CD14-positive monocyte (primary cell): ENCODE results near the gene SCUBE3. TPM values are rescaled to one million over a fixed set of nuclear protein-coding genes. Genes with fewer than 3 reads are reported as not detected.

Experiments used
- DNase-seq, 3 donors: peaks; one replicate each; pipeline ENCODE4 v3.0.0-alpha.2; 2011 to 2022
- H2AFZ ChIP-seq: 2 replicates; pipeline ENCODE4 v1.6.0; 2012; ENCODE audit warnings: mild to moderate bottlenecking, low read depth, low read length, inconsistent platforms; ENCODE audit not compliant: insufficient read depth, poor library complexity, severe bottlenecking
- H3K27ac ChIP-seq, 2 donors: 1 replicate in 1 of 2; 2 replicates in 1 of 2; pipeline ENCODE4 v1.5.1; 2012 to 2013; ENCODE audit warnings: low read length in 2 of 2, control low read depth in 1 of 2, inconsistent platforms in 1 of 2, low read depth in 1 of 2, mild to moderate bottlenecking in 1 of 2
- H3K27me3 ChIP-seq, 2 donors: one replicate each; pipeline versions ENCODE4 v1.6.0 to v1.6.1; 2011 to 2013; ENCODE audit warnings: low read length in 2 of 2; ENCODE audit not compliant: control insufficient read depth in 2 of 2, insufficient read depth in 2 of 2
- H3K36me3 ChIP-seq, 2 donors: replicated peaks in 1 of 2; 1 replicate in 1 of 2; 2 replicates in 1 of 2; pipeline versions ENCODE4 v1.5.1 to v1.6.1; 2012 to 2013; ENCODE audit warnings: low read length in 2 of 2, control low read depth in 1 of 2, inconsistent platforms in 1 of 2, mild to moderate bottlenecking in 1 of 2; ENCODE audit not compliant: insufficient read depth in 2 of 2, control insufficient read depth in 1 of 2
- H3K4me1 ChIP-seq, 2 donors: 1 replicate in 1 of 2; 2 replicates in 1 of 2; pipeline versions ENCODE4 v1.5.1 to v1.6.1; 2012 to 2013; ENCODE audit warnings: low read length in 2 of 2, control low read depth in 1 of 2, inconsistent platforms in 1 of 2, mild to moderate bottlenecking in 1 of 2, moderate library complexity in 1 of 2; ENCODE audit not compliant: insufficient read depth in 2 of 2, control insufficient read depth in 1 of 2
- H3K4me2 ChIP-seq: replicated peaks from 2 replicates; pipeline ENCODE3; 2012; ENCODE audit warnings: low read length, moderate library complexity, mild to moderate bottlenecking; ENCODE audit not compliant: poor library complexity, severe bottlenecking; ENCODE audit errors: extremely low read depth
- H3K4me3 ChIP-seq, 3 experiments: fragments of 200-600 bp in 1 of 3; sonication (generic) in 1 of 3; replicated peaks in 1 of 3; 1 replicate in 2 of 3; 2 replicates in 1 of 3; pipeline ENCODE4 v1.5.1; 2011 to 2013; ENCODE audit warnings: low read length in 3 of 3, mild to moderate bottlenecking in 3 of 3, control low read depth in 2 of 3, low read depth in 2 of 3, inconsistent platforms in 1 of 3, moderate library complexity in 1 of 3
- H3K79me2 ChIP-seq: 2 replicates; pipeline ENCODE4 v1.6.0; 2012; ENCODE audit warnings: mild to moderate bottlenecking, control low read depth, inconsistent platforms, low read length, moderate library complexity; ENCODE audit not compliant: insufficient read depth
- H3K9ac ChIP-seq: 2 replicates; pipeline ENCODE4 v1.6.0; 2017; ENCODE audit warnings: low read length, mild to moderate bottlenecking; ENCODE audit not compliant: insufficient read depth, poor library complexity, severe bottlenecking
- H3K9me3 ChIP-seq, 2 donors: replicated peaks in 1 of 2; 1 replicate in 1 of 2; 2 replicates in 1 of 2; pipeline versions ENCODE4 v1.5.1 to v1.6.1; 2012 to 2013; ENCODE audit warnings: low read length in 2 of 2, control low read depth in 1 of 2; ENCODE audit not compliant: control insufficient read depth in 1 of 2, insufficient read depth in 1 of 2
- H4K20me1 ChIP-seq: 2 replicates; pipeline ENCODE4 v1.6.0; 2012; ENCODE audit warnings: mild to moderate bottlenecking, low read length, control low read depth, moderate library complexity; ENCODE audit not compliant: insufficient read depth
- H3K27ac Mint-ChIP-seq, 7 donors: one replicate each; pipeline ENCODE4 v1.8.0; 2020; ENCODE audit warnings: mild to moderate bottlenecking in 7 of 7, mixed read lengths in 7 of 7, moderate library complexity in 6 of 7, inconsistent platforms in 2 of 7
- H3K27me3 Mint-ChIP-seq, 3 donors: one replicate each; pipeline ENCODE4 v1.8.0; 2021 to 2022; ENCODE audit warnings: low read depth in 3 of 3, mild to moderate bottlenecking in 3 of 3, mixed read lengths in 3 of 3, moderate library complexity in 3 of 3, inconsistent platforms in 1 of 3
- H3K36me3 Mint-ChIP-seq, 2 donors: one replicate each; pipeline ENCODE4 v1.8.0; 2020; ENCODE audit warnings: mixed read lengths in 2 of 2, inconsistent platforms in 1 of 2, mild to moderate bottlenecking in 1 of 2
- H3K4me1 Mint-ChIP-seq: one replicate; pipeline ENCODE4 v1.8.0; 2020; ENCODE audit warnings: mild to moderate bottlenecking, mixed read lengths
- H3K4me3 Mint-ChIP-seq, 2 donors: one replicate each; pipeline ENCODE4 v1.8.0; 2020; ENCODE audit warnings: mild to moderate bottlenecking in 2 of 2, mixed read lengths in 2 of 2, moderate library complexity in 1 of 2
- H3K9me3 Mint-ChIP-seq, 7 donors: one replicate each; pipeline ENCODE4 v1.8.0; 2020 to 2022; ENCODE audit warnings: mixed read lengths in 7 of 7, mild to moderate bottlenecking in 6 of 7, moderate library complexity in 6 of 7, inconsistent platforms in 2 of 7
- WGBS: methylation state at CpG from one replicate; pipeline ENCODE4 v1.1.5; 2013; ENCODE audit warnings: missing lambda C conversion rate; ENCODE audit not compliant: insufficient coverage; 5-methylcytosine and 5-hydroxymethylcytosine counted together
- intact Hi-C, 2 donors: fragments of 100-400 bp; cut with micrococcal nuclease; formaldehyde crosslinking; loops; one replicate each; pipeline versions ENCODE4 v1.15.0 to v1.15.1; 2023
- polyA plus RNA-seq, 3 donors: library from polyadenylated mRNA; depleted of rRNA in 1 of 3; unstranded in 2 of 3; stranded (reverse) in 1 of 3; fragments of 300-500 nt in 2 of 3; fragments of >200 nt in 1 of 3; fragmentation: Illumina TruSeq in 2 of 3; gene quantifications; 1 replicate in 2 of 3; 2 replicates in 1 of 3; pipeline ENCODE4 v1.2.3, GENCODE V29; 2012 to 2021
- TF ChIP-seq, protein P1 (sequence below): fragments of 200-600 bp; IDR thresholded peaks from one replicate; pipeline ENCODE4 v1.8.0; 2022; ENCODE audit warnings: antibody characterized with exemption, mild to moderate bottlenecking

SCUBE3 gene
- polyA plus RNA-seq, 3 donors, result not detected

DNA sequence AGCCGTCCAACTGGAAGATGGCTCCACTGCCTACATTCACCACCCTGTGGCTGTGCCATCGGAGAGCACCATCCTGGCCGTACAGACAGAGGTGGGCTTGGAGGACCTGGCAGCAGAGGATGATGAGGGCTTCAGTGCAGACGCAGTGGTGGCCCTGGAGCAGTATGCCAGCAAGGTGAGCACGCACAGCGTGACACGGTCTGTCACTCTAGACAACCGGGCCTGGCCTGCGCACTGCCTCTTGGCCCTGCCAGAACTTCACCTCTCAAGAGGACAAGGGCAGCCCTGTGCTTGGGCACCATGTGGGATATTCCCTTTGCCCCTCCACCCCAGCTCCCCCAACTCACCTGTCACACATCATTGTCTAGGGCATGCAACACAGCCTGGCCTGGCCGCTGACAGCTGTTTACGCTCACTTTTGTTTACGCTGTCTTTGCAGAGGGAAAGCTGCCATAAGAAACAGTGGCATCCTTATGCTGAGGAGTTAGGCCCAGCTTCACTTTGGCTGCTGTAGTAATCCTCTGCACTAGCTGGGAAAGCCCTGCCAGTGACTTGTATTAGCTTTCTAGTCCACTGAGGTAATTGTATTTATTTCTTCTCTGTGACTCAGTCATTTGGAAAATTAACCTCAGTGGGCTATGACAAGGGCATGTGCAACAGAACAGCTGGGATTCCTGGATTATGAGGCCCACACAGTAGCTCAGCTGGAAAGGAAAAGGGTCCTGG lies 74.1 kb downstream of the SCUBE3 start:
- Histone ChIP-seq H3K79me2 (no peaks in the 10 kb centered on the region), H3K4me3 (no peak overlapping the region), H3K27me3 (no peaks in the 10 kb centered on the region), H3K9ac (no peak overlapping the region), H2AFZ (no peak overlapping the region), H3K9me3 (no peaks in the 10 kb centered on the region), H3K4me2 (no peak overlapping the region), H3K4me1 (no peaks in the 10 kb centered on the region), H4K20me1 (no peaks in the 10 kb centered on the region), H3K36me3 (peaks cover 91 to 98% of the 10 kb centered on the region in 2 donors), H3K27ac (no peak overlapping the region)
- no peaks in the 10 kb centered on the region for H3K9me3 Mint-ChIP-seq
- no peaks in the 10 kb centered on the region for H3K27me3 Mint-ChIP-seq
- H3K4me1 Mint-ChIP-seq, result no peaks in the 10 kb centered on the region
- no peak for DNase-seq
- 95% methylated on average over 10 of the region's 12 CpGs for WGBS
- intact Hi-C loops, result no loop called here
- no peak overlapping the region for H3K4me3 Mint-ChIP-seq
- H3K27ac Mint-ChIP-seq, result no peak overlapping the region
- TF ChIP-seq, protein P1, sequence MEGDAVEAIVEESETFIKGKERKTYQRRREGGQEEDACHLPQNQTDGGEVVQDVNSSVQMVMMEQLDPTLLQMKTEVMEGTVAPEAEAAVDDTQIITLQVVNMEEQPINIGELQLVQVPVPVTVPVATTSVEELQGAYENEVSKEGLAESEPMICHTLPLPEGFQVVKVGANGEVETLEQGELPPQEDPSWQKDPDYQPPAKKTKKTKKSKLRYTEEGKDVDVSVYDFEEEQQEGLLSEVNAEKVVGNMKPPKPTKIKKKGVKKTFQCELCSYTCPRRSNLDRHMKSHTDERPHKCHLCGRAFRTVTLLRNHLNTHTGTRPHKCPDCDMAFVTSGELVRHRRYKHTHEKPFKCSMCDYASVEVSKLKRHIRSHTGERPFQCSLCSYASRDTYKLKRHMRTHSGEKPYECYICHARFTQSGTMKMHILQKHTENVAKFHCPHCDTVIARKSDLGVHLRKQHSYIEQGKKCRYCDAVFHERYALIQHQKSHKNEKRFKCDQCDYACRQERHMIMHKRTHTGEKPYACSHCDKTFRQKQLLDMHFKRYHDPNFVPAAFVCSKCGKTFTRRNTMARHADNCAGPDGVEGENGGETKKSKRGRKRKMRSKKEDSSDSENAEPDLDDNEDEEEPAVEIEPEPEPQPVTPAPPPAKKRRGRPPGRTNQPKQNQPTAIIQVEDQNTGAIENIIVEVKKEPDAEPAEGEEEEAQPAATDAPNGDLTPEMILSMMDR, result no peak
- H3K36me3 Mint-ChIP-seq, result peaks cover 86 to 100% of the 10 kb centered on the region in 2 donors

DNA sequence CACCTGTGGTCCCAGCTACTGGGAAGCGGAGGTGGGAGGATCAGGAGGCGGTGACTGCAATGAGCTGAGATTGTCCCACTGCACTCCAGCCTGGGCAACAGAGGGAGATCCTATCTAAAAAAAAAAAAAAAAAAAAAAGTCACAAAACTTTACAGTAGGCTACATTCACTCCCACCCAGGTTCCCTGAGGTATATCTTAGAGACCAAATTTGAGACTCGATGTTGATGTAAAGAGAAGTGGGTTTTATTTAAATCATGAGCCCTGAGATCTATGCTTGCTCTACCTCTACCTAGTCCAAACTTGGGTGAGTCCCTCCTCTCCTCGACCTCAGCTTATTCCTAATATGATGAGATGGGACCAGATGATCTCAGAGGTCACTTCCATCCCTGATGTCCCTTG lies 75.1 kb downstream of the SCUBE3 start:
- no peaks in the 10 kb centered on the region for H3K79me2 ChIP-seq
- H3K27ac Mint-ChIP-seq, result no peak overlapping the region

More for the DNA sequence above, 75.1 kb downstream of the SCUBE3 start:
- Mint-ChIP-seq H3K4me1 (no peaks in the 10 kb centered on the region), H3K27me3 (no peaks in the 10 kb centered on the region), H3K4me3 (no peak overlapping the region), H3K36me3 (peaks cover 87 to 100% of the 10 kb centered on the region in 2 donors), H3K9me3 (no peaks in the 10 kb centered on the region)
- no peak overlapping the region for H3K9ac ChIP-seq
- H3K27me3 ChIP-seq, result no peaks in the 10 kb centered on the region
- no peaks in the 10 kb centered on the region for H3K9me3 ChIP-seq
- TF ChIP-seq, protein P1, result no peak
- no peak overlapping the region for H3K4me2 ChIP-seq
- no peak overlapping the region for H3K27ac ChIP-seq
- no peaks in the 10 kb centered on the region for H4K20me1 ChIP-seq
- intact Hi-C loops, result no loop called here
- H2AFZ ChIP-seq, result no peak overlapping the region
- no peak overlapping the region for H3K4me3 ChIP-seq
- H3K4me1 ChIP-seq, result no peaks in the 10 kb centered on the region
- DNase-seq, result no peak
- peaks cover 90 to 98% of the 10 kb centered on the region in 2 donors for H3K36me3 ChIP-seq
- WGBS, result no CpG with 5 or more reads among the region's 4 CpGs
